ENCODE results near the gene VWF.

DNA sequence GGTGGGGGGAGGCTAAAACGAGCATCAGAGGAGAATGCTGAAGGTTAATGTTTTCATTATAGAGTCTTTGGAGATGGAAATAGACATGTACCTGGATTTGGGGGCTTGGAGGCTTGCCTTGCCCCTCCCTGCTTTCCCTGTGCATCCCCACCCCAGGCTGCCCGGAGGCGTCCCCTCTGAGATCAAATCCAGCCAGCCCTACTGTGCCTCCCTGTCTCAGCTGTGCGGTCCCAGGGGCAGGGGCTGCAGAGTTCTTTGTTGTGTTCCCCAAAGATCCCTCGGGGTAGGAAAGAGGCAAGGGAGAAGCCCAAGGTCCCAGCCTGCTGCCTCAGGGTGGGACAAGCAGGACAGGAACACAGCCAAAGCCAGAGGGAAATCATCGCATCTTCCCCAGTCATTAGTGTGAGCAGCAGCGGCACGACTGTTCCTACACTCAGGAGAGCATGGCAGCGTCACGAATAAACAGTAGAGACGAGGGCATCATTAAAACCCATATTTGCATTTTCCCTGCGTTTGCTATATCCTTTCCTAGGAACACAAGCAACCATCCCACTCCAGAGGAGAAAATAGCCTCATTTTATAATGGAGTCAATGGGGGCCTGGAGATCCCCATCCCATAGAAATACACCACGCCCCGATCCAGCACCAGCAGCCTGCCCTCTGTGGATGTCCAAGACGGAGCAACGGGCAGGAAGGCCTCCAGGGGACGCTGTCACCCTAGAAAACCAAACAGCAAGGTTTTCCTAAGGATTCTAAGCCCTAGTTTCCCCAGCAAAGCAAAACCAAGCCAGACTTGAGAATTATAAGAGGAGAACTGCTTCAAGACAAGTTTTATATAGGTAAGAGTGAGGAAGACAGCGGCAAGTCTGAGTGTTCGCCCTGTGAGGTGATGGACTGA is 211.8 kb downstream of the VWF start:
- TF ChIP-seq POLR2A (IDR thresholded peaks at IDR 0.05): no peak
- TF ChIP-seq, protein P1, sequence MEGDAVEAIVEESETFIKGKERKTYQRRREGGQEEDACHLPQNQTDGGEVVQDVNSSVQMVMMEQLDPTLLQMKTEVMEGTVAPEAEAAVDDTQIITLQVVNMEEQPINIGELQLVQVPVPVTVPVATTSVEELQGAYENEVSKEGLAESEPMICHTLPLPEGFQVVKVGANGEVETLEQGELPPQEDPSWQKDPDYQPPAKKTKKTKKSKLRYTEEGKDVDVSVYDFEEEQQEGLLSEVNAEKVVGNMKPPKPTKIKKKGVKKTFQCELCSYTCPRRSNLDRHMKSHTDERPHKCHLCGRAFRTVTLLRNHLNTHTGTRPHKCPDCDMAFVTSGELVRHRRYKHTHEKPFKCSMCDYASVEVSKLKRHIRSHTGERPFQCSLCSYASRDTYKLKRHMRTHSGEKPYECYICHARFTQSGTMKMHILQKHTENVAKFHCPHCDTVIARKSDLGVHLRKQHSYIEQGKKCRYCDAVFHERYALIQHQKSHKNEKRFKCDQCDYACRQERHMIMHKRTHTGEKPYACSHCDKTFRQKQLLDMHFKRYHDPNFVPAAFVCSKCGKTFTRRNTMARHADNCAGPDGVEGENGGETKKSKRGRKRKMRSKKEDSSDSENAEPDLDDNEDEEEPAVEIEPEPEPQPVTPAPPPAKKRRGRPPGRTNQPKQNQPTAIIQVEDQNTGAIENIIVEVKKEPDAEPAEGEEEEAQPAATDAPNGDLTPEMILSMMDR (IDR thresholded peaks at IDR 0.05): no peak
